Measurements from ENCODE around the gene SETD2.

Gene SETD2

GRCh38 chr3:46998121-46998851 is 165.6 kb downstream of the SETD2 start:
- H3K4me3 ChIP-seq (ENCODE audit: low read depth, low read length, poor library complexity, severe bottlenecking) = no peak overlapping the region
- no peaks in the 10 kb centered on the region for H4K20me1 ChIP-seq (ENCODE audit: insufficient read depth, low read length)
- TF ChIP-seq CTCF (IDR thresholded peaks at IDR 0.05; ENCODE audit: low read length) = peak; percentile 94
- TF ChIP-seq EZH2 (IDR thresholded peaks at IDR 0.05; ENCODE audit: borderline replicate concordance, low read length) = no peak
- no peaks in the 10 kb centered on the region for H3K9me2 ChIP-seq (ENCODE audit: low read depth, low read length)
- no peaks in the 10 kb centered on the region for H3K27me3 ChIP-seq (ENCODE audit: insufficient read depth, low read length)
- no peak overlapping the region for H3K27ac ChIP-seq (ENCODE audit: low read depth, low read length, poor library complexity, severe bottlenecking)
- no peak overlapping the region for H3K4me2 ChIP-seq (ENCODE audit: low read length)
- no peak overlapping the region for H2AFZ ChIP-seq (ENCODE audit: low read length)
- H3F3A ChIP-seq (ENCODE audit: insufficient read depth, low read length) = no peaks in the 10 kb centered on the region
- peaks cover 43% of the 10 kb centered on the region for H3K36me3 ChIP-seq (ENCODE audit: insufficient read depth, low read length)
- no peaks in the 10 kb centered on the region for H3K79me2 ChIP-seq (ENCODE audit: insufficient read depth, low read length)
- no peaks in the 10 kb centered on the region for H3K4me1 ChIP-seq (ENCODE audit: insufficient read depth, low read length, severe bottlenecking)
- no peaks in the 10 kb centered on the region for H3K9me3 ChIP-seq (ENCODE audit: low read length)
- H3K9ac ChIP-seq (ENCODE audit: low read length) = no peak overlapping the region

GRCh38 chr3:46997453-46998091 is 166.3 kb downstream of the SETD2 start:
- Histone ChIP-seq H3K9me3 (ENCODE audit: low read length) (no peaks in the 10 kb centered on the region), H4K20me1 (ENCODE audit: insufficient read depth, low read length) (no peaks in the 10 kb centered on the region), H3K9ac (ENCODE audit: low read length) (no peak overlapping the region), H3K79me2 (ENCODE audit: insufficient read depth, low read length) (no peaks in the 10 kb centered on the region), H3K36me3 (ENCODE audit: insufficient read depth, low read length) (peaks cover 36% of the 10 kb centered on the region), H3K4me1 (ENCODE audit: insufficient read depth, low read length, severe bottlenecking) (no peaks in the 10 kb centered on the region), H2AFZ (ENCODE audit: low read length) (no peak overlapping the region), H3K27me3 (ENCODE audit: insufficient read depth, low read length) (no peaks in the 10 kb centered on the region), H3K9me2 (ENCODE audit: low read depth, low read length) (no peaks in the 10 kb centered on the region), H3F3A (ENCODE audit: insufficient read depth, low read length) (no peaks in the 10 kb centered on the region), H3K27ac (ENCODE audit: low read depth, low read length, poor library complexity, severe bottlenecking) (no peak overlapping the region), H3K4me2 (ENCODE audit: low read length) (no peak overlapping the region), H3K4me3 (ENCODE audit: low read depth, low read length, poor library complexity, severe bottlenecking) (no peak overlapping the region)
- TF ChIP-seq EZH2 (IDR thresholded peaks at IDR 0.05; ENCODE audit: borderline replicate concordance, low read length) (no peak), CTCF (IDR thresholded peaks at IDR 0.05; ENCODE audit: low read length) (no peak)

- Histone ChIP-seq H3K4me2 (ENCODE audit: low read length) (no peak overlapping the region), H3K27ac (ENCODE audit: low read depth, low read length, poor library complexity, severe bottlenecking) (no peak overlapping the region), H3K36me3 (ENCODE audit: insufficient read depth, low read length) (peaks cover 31% of the 10 kb centered on the region), H2AFZ (ENCODE audit: low read length) (no peak overlapping the region), H3K79me2 (ENCODE audit: insufficient read depth, low read length) (no peaks in the 10 kb centered on the region), H3F3A (ENCODE audit: insufficient read depth, low read length) (no peaks in the 10 kb centered on the region), H3K9me2 (ENCODE audit: low read depth, low read length) (no peaks in the 10 kb centered on the region), H3K4me3 (ENCODE audit: low read depth, low read length, poor library complexity, severe bottlenecking) (no peak overlapping the region), H3K9me3 (ENCODE audit: low read length) (no peaks in the 10 kb centered on the region), H3K27me3 (ENCODE audit: insufficient read depth, low read length) (no peaks in the 10 kb centered on the region), H3K4me1 (ENCODE audit: insufficient read depth, low read length, severe bottlenecking) (no peaks in the 10 kb centered on the region), H4K20me1 (ENCODE audit: insufficient read depth, low read length) (no peaks in the 10 kb centered on the region), H3K9ac (ENCODE audit: low read length) (no peak overlapping the region)
- TF ChIP-seq CTCF (IDR thresholded peaks at IDR 0.05; ENCODE audit: low read length) (no peak), EZH2 (IDR thresholded peaks at IDR 0.05; ENCODE audit: borderline replicate concordance, low read length) (no peak)
These were observed 167.0 kb downstream of the SETD2 start for GRCh38 chr3:46996689-46997452.

All from OCI-LY1 (cell line).